ENCODE data around the gene PAX5.

The PAX5 gene

GRCh38 chr9:36934478-36935065 is 99.5 kb downstream of the PAX5 start:
- DNase-seq (ENCODE audit: low read depth, low spot score) = no peak

- no peak for DNase-seq (ENCODE audit: low read depth, low spot score)
Measured at GRCh38 chr9:36933676-36934215, 100.3 kb downstream of the PAX5 start.

- no peak for DNase-seq (ENCODE audit: low read depth, low spot score)
Measured at GRCh38 chr9:36932198-36932597, 101.9 kb downstream of the PAX5 start.

GRCh38 chr9:36930941-36931340 is 103.1 kb downstream of the PAX5 start:
- DNase-seq (ENCODE audit: low read depth, low spot score) = no peak

GRCh38 chr9:36929350-36929675 is 104.8 kb downstream of the PAX5 start:
- DNase-seq (ENCODE audit: low read depth, low spot score) = no peak

- no peak for DNase-seq (ENCODE audit: low read depth, low spot score)
Measured at GRCh38 chr9:36928670-36929349, 105.3 kb downstream of the PAX5 start.

- no peak for DNase-seq (ENCODE audit: low read depth, low spot score)
Measured at GRCh38 chr9:36928210-36928609, 105.9 kb downstream of the PAX5 start.

GRCh38 chr9:36924757-36925432 is 109.2 kb downstream of the PAX5 start:
- DNase-seq (ENCODE audit: low read depth, low spot score) = no peak

- DNase-seq (ENCODE audit: low read depth, low spot score) = no peak
Measured at GRCh38 chr9:36924071-36924470, 110.0 kb downstream of the PAX5 start.

- no peak for DNase-seq (ENCODE audit: low read depth, low spot score)
Measured at GRCh38 chr9:36923025-36923625, 110.9 kb downstream of the PAX5 start.

- DNase-seq (ENCODE audit: low read depth, low spot score) = no peak
Measured at GRCh38 chr9:36922548-36922947, 111.5 kb downstream of the PAX5 start.

GRCh38 chr9:36914212-36914577 is 119.9 kb downstream of the PAX5 start:
- no peak for DNase-seq (ENCODE audit: low read depth, low spot score)

GRCh38 chr9:36913393-36914211 is 120.5 kb downstream of the PAX5 start:
- no peak for DNase-seq (ENCODE audit: low read depth, low spot score)

GRCh38 chr9:36912620-36913019 is 121.4 kb downstream of the PAX5 start:
- DNase-seq (ENCODE audit: low read depth, low spot score) = no peak

GRCh38 chr9:36911601-36912412 is 122.3 kb downstream of the PAX5 start:
- no peak for DNase-seq (ENCODE audit: low read depth, low spot score)

- no peak for DNase-seq (ENCODE audit: low read depth, low spot score)
Measured at GRCh38 chr9:36911037-36911436, 123.0 kb downstream of the PAX5 start.

- no peak for DNase-seq (ENCODE audit: low read depth, low spot score)
Measured at GRCh38 chr9:36906492-36906891, 127.6 kb downstream of the PAX5 start.

GRCh38 chr9:36905101-36906066 is 128.7 kb downstream of the PAX5 start:
- no peak for DNase-seq (ENCODE audit: low read depth, low spot score)

- DNase-seq (ENCODE audit: low read depth, low spot score) = no peak
Measured at GRCh38 chr9:36903541-36904435, 130.3 kb downstream of the PAX5 start.

Measured in activated naive CD8-positive, alpha-beta T cell treated with anti-CD3 and anti-CD28 coated beads, Interleukin-2, amount 50 U/mL, for 16 hours (primary cell).